HCT116 (cell line): ENCODE data around the gene FOXP1. TPM values are rescaled to one million over a fixed set of nuclear protein-coding genes. Genes with fewer than 3 reads are reported as not detected.

Source experiments
- ATAC-seq: fragments of 200-7000 bp; cut with Tn5 transposase; 2 replicates; pipeline ENCODE4 v1.9.1; 2020; ENCODE audit warnings: mild to moderate bottlenecking, moderate library complexity
- BruUV-seq: library from RNA; stranded (reverse); fragments of 400-500 nt; replicated peaks from 2 replicates; lab custom pipeline; 2021; lab: Mats Ljungman, UMichigan
- CTCF ChIA-PET: fragments of 300-600 bp; sonication (Branson Sonifier 250); formaldehyde crosslinking; loops from one replicate; lab custom pipeline; 2021; ENCODE audit warnings: antibody characterized with exemption; lab: Charles Lee
- POLR2A ChIA-PET: fragments of 300-600, 350-600 bp; sonication (Branson Sonifier 250); formaldehyde crosslinking; loops from one replicate; lab custom pipeline; 2021; ENCODE audit warnings: antibody characterized with exemption; lab: Charles Lee
- RAD21 ChIA-PET, 2 experiments: fragments of 300-600 bp; sonication (Branson Sonifier 250); formaldehyde crosslinking; loops; one replicate each; lab custom pipeline; 2023; ENCODE audit warnings: low total read pairs in 2 of 2; ENCODE audit not compliant: uncharacterized antibody in 2 of 2, unreplicated experiment in 2 of 2, low non-redundant PET in 1 of 2; lab: Charles Lee
- DNase-seq: peaks from one replicate; pipeline ENCODE4 v3.0.0-alpha.2; 2010; ENCODE audit warnings: low read depth, low spot score
- H2AFZ ChIP-seq: fragments of 200-600 bp; shearing (Covaris generic), sonication (generic); 2 replicates; pipeline ENCODE4 v1.6.1; 2017; ENCODE audit warnings: low read depth, mixed run types, mixed read lengths, antibody characterized with exemption, low read length; ENCODE audit not compliant: poor library complexity, severe bottlenecking
- H3K27ac ChIP-seq: 2 replicates; pipeline ENCODE4 v1.5.1; 2012; ENCODE audit warnings: low read depth, low read length
- H3K27me3 ChIP-seq: fragments of 200-600 bp; sonication (generic); 2 replicates; pipeline ENCODE4 v1.6.1; 2016; ENCODE audit warnings: mixed run types, low read length, mixed read lengths; ENCODE audit not compliant: insufficient read depth
- H3K36me3 ChIP-seq, 2 experiments: fragments of 200-500 bp in 1 of 2; fragments of 200-600 bp in 1 of 2; sonication (Bioruptor generic) in 1 of 2; sonication (generic) in 1 of 2; 2 replicates each; pipeline versions ENCODE4 v1.5.1 to v1.6.1; 2014 to 2016; ENCODE audit warnings: low read length in 2 of 2, inconsistent platforms in 1 of 2, mixed read lengths in 1 of 2, mixed run types in 1 of 2; ENCODE audit not compliant: insufficient read depth in 2 of 2, control insufficient read depth in 1 of 2
- H3K4me1 ChIP-seq, 2 experiments: fragments of 200-600 bp in 1 of 2; sonication (generic) in 1 of 2; 2 replicates each; pipeline versions ENCODE4 v1.5.1 to v1.6.1; 2012 to 2017; ENCODE audit warnings: low read length in 2 of 2, inconsistent platforms in 1 of 2, mild to moderate bottlenecking in 1 of 2, mixed read lengths in 1 of 2, mixed run types in 1 of 2, moderate library complexity in 1 of 2; ENCODE audit not compliant: insufficient read depth in 2 of 2, control insufficient read depth in 1 of 2
- H3K4me2 ChIP-seq: fragments of 200-600 bp; sonication (generic); 2 replicates; pipeline ENCODE4 v1.6.1; 2017; ENCODE audit warnings: mixed run types, low read length, mixed read lengths
- H3K4me3 ChIP-seq, 2 experiments: fragments of 200-600 bp in 1 of 2; sonication (generic) in 1 of 2; replicated peaks in 1 of 2; 2 replicates each; pipeline ENCODE4 v1.5.1; 2011 to 2016; ENCODE audit warnings: low read length in 2 of 2, control low read depth in 1 of 2, low read depth in 1 of 2, mild to moderate bottlenecking in 1 of 2, mixed read lengths in 1 of 2, mixed run types in 1 of 2
- H3K79me2 ChIP-seq: fragments of 200-600 bp; sonication (generic); 2 replicates; pipeline ENCODE4 v1.6.1; 2017; ENCODE audit warnings: mild to moderate bottlenecking, mixed run types, low read length, moderate library complexity, mixed read lengths; ENCODE audit not compliant: insufficient read depth
- H3K9ac ChIP-seq: fragments of 200-600 bp; sonication (generic); 2 replicates; pipeline ENCODE4 v1.6.1; 2016; ENCODE audit warnings: low read length, mixed read lengths
- H3K9me2 ChIP-seq: fragments of 200-600 bp; sonication (generic), shearing (Covaris generic); 2 replicates; pipeline ENCODE4 v1.6.1; 2017; ENCODE audit warnings: mixed run types, mild to moderate bottlenecking, moderate library complexity; ENCODE audit not compliant: insufficient read depth
- H3K9me3 ChIP-seq, 2 experiments: fragments of 200-500 bp in 1 of 2; fragments of 200-600 bp in 1 of 2; sonication (Bioruptor generic) in 1 of 2; sonication (generic) in 1 of 2; 2 replicates each; pipeline ENCODE4 v1.6.1; 2014 to 2017; ENCODE audit warnings: low read length in 2 of 2, mixed read lengths in 2 of 2, inconsistent platforms in 1 of 2, low read depth in 1 of 2, mild to moderate bottlenecking in 1 of 2, mixed run types in 1 of 2, moderate library complexity in 1 of 2; ENCODE audit not compliant: control insufficient read depth in 1 of 2, insufficient read depth in 1 of 2
- H4K20me1 ChIP-seq: fragments of 200-600 bp; sonication (generic), shearing (Covaris generic); 2 replicates; pipeline ENCODE4 v1.6.1; 2017; ENCODE audit warnings: mixed run types, mild to moderate bottlenecking, moderate library complexity; ENCODE audit not compliant: insufficient read depth
- ATF3 ChIP-seq: IDR thresholded peaks from 2 replicates; pipeline ENCODE4 v1.6.1; 2012
- CBX3 ChIP-seq: IDR thresholded peaks from 2 replicates; pipeline ENCODE4 v1.6.1; 2012; ENCODE audit warnings: low read depth
- EGR1 ChIP-seq: IDR thresholded peaks from 2 replicates; pipeline ENCODE4 v1.6.1; 2012; ENCODE audit warnings: low read depth
- ELF1 ChIP-seq: IDR thresholded peaks from 2 replicates; pipeline ENCODE4 v1.6.1; 2012; ENCODE audit warnings: low read depth, borderline replicate concordance
- EZH2 ChIP-seq: fragments of 200-600 bp; sonication (generic); IDR thresholded peaks from 2 replicates; pipeline ENCODE4 v1.6.1; 2017; ENCODE audit warnings: antibody characterized with exemption, mixed run types
- FOSL1 ChIP-seq: IDR thresholded peaks from 2 replicates; pipeline ENCODE4 v1.6.1; 2012; ENCODE audit warnings: low read depth
- MAX ChIP-seq: IDR thresholded peaks from 2 replicates; pipeline ENCODE4 v1.6.1; 2012
- POLR2A ChIP-seq: IDR thresholded peaks from 2 replicates; pipeline ENCODE4 v1.7.0; 2011; ENCODE audit warnings: borderline replicate concordance; ENCODE audit not compliant: insufficient read depth, insufficient read length; ENCODE audit errors: extremely low read depth
- REST ChIP-seq: IDR thresholded peaks from 2 replicates; pipeline ENCODE4 v1.6.1; 2012; ENCODE audit warnings: low read depth
- SIN3A ChIP-seq: IDR thresholded peaks from 2 replicates; pipeline ENCODE4 v1.6.1; 2012; ENCODE audit warnings: low read depth
- SP1 ChIP-seq: IDR thresholded peaks from 2 replicates; pipeline ENCODE4 v1.6.1; 2012; ENCODE audit warnings: low read depth
- SRF ChIP-seq: IDR thresholded peaks from 2 replicates; pipeline ENCODE4 v1.6.1; 2012; ENCODE audit warnings: low read depth
- TCF7L2 ChIP-seq: IDR thresholded peaks from 2 replicates; pipeline ENCODE4 v1.7.0; 2011; ENCODE audit warnings: borderline replicate concordance, inconsistent platforms; ENCODE audit not compliant: insufficient read depth, insufficient read length; ENCODE audit errors: extremely low read depth
- YY1 ChIP-seq: IDR thresholded peaks from 2 replicates; pipeline ENCODE4 v1.6.1; 2011; ENCODE audit warnings: low read length, low read depth, moderate library complexity, mild to moderate bottlenecking; ENCODE audit not compliant: insufficient replicate concordance; ENCODE audit errors: extremely low read depth
- ZBTB33 ChIP-seq: IDR thresholded peaks from 2 replicates; pipeline ENCODE4 v1.6.1; 2011; ENCODE audit warnings: mild to moderate bottlenecking, low read length, moderate library complexity; ENCODE audit not compliant: insufficient replicate concordance; ENCODE audit errors: extremely low read depth
- ZFX ChIP-seq: fragments of 450-650 bp; IDR thresholded peaks from 2 replicates; pipeline ENCODE4 v1.6.1; 2017
- ZNF274 ChIP-seq: fragments of 200-500 bp; sonication (Bioruptor generic); IDR thresholded peaks from 2 replicates; pipeline ENCODE4 v1.6.1; 2014; ENCODE audit warnings: mild to moderate bottlenecking, low read depth, low read length, inconsistent platforms
- intact Hi-C: fragments of 100-400 bp; cut with micrococcal nuclease; formaldehyde crosslinking; loops from 2 replicates; pipeline ENCODE4 v1.10.0; 2022
- total RNA-seq: library from RNA; stranded (reverse); gene quantifications from one replicate; pipeline ENCODE4 v1.2.1, GENCODE V29; 2021; ENCODE audit not compliant: unreplicated experiment

Gene FOXP1
- total RNA-seq, 1 experiment from 2014 or later, result 11.4 TPM

GRCh38 chr3:71328926-71329325 lies 254.6 kb downstream of the FOXP1 start (continued):
- no peak for TF ChIP-seq REST
- no peak for TF ChIP-seq ZFX

GRCh38 chr3:71327936-71328335 lies 255.6 kb downstream of the FOXP1 start:
- Histone ChIP-seq H3K9me2 (no peaks in the 10 kb centered on the region), H3K27me3 (no peaks in the 10 kb centered on the region), H3K4me3 (no peak overlapping the region), H4K20me1 (no peaks in the 10 kb centered on the region), H3K79me2 (no peaks in the 10 kb centered on the region), H3K4me2 (no peak overlapping the region), H3K36me3 (no peaks in the 10 kb centered on the region), H2AFZ (no peak overlapping the region), H3K9me3 (no peaks in the 10 kb centered on the region), H3K27ac (no peak overlapping the region), H3K9ac (no peak overlapping the region), H3K4me1 (no peaks in the 10 kb centered on the region)
- DNase-seq (no peak), ATAC-seq (no peak)
- intact Hi-C loops, result no loop called here
- ChIA-PET CTCF (no interaction called here), RAD21 (no interaction called here), POLR2A (no interaction called here)
- TF ChIP-seq MAX (no peak), SIN3A (no peak), POLR2A (no peak), ZBTB33 (no peak), REST (no peak), SP1 (no peak), ZNF274 (no peak), CBX3 (no peak), ELF1 (no peak), FOSL1 (no peak), TCF7L2 (no peak), YY1 (no peak), EZH2 (no peak), EGR1 (no peak), SRF (no peak), ATF3 (no peak)
- no TSS peak for BruUV-seq
